GM21786 (cell line): Measurements from ENCODE around the gene R3HDM2.
A peak's percentile ranks its signal among the peaks of the same experiment; 100 is the strongest.

Experiments used
- ATAC-seq: cut with Tn5 transposase; IDR thresholded peaks from one replicate; pipeline ENCODE4 v1.9.1; 2021; ENCODE audit not compliant: unreplicated experiment

The R3HDM2 gene

GRCh38 chr12:57233357-57234232 is 197.2 kb downstream of the R3HDM2 start:
- ATAC-seq, result no peak

DNA sequence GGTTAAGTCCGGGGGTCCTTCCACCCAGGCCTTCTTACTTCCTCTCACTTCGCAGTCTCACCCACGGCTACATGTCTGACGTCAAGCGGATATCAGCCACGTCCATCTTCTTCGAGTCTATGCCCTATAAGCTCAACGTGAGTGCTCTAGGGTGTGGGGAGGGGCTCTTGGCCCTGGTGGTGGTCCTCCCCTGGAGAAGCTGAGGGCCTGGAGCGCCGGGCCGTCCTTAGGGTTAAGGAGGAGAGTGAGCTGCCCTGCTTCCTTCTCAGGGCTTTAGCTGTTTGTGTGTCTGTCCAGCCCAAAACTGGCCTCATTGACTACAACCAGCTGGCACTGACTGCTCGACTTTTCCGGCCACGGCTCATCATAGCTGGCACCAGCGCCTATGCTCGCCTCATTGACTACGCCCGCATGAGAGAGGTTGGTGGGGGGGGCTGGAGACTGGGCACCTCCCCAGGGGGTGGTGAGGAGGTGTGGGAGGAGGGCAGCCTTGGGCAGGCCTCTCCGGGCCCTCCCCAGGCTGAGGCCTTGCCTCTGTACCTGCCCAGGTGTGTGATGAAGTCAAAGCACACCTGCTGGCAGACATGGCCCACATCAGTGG is 198.6 kb downstream of the R3HDM2 start:
- ATAC-seq, result no peak

DNA sequence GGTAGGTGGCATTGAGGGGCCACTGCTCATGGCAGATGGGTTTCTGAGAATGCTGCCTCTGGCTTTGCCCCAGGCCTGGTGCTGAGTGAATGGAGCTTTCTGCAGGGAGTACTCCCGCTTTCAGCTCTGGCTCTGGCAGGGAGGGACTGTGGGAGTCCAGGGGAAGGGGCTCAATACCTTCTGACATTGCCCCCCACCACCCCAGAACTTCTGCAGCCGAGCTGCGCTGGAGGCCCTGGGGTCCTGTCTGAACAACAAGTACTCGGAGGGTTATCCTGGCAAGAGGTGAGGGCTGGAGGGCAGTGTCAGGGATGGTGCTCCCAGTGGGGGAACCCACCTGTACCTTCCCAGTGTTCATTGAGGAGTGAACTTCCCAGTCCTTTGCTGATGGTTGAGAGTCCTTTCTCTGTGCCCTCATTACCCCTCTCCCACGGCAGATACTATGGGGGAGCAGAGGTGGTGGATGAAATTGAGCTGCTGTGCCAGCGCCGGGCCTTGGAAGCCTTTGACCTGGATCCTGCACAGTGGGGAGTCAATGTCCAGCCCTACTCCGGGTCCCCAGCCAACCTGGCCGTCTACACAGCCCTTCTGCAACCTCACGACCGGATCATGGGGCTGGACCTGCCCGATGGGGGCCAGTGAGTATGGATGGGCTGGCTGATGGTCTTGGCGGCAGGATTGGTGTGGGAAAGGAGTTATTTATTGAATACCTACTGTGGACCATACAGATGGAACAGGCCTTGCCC is 199.4 kb downstream of the R3HDM2 start:
- ATAC-seq, result no peak

DNA sequence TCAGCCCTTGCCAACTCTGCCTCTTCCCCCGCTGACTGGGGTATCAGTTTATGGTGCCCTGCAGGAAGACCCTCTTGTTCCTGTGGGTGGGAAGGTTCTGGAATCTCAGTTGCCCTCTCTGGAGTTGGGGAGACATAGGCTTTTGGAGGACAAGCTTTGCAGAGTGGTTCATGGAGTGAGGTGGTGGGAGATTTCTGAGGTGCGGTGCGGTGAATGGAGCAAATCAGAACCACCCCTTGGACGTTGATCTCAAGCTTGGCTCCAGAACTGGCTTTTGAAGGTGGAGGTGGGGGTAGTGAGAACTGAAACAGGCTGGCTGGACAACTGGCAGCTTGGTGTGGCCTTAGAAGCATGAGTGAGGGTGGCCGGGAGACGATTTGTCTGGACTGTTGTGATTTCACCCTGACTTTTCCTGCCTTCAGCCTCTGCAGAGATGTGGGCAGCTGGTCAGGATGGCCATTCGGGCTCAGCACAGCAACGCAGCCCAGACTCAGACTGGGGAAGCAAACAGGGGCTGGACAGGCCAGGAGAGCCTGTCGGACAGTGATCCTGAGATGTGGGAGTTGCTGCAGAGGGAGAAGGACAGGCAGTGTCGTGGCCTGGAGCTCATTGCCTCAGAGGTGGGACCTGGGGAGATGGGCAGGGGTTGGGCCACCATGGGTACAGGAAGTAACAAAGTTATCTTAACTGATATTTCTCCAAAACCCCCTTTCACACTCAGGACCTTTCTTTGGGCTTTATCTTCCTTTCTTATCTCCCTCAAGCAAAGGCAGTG is 200.3 kb downstream of the R3HDM2 start:
- no peak for ATAC-seq

- ATAC-seq, result peak; percentile 55
Measured at GRCh38 chr12:57229634-57230380, 201.0 kb downstream of the R3HDM2 start, which contains the start of gene SHMT2. TSS of gene SHMT2 (plus strand) at chr12:57229711. CDS start at chr12:57229779, 68 bp downstream.

GRCh38 chr12:57229046-57229633 is 201.7 kb downstream of the R3HDM2 start:
- ATAC-seq, result no peak

DNA sequence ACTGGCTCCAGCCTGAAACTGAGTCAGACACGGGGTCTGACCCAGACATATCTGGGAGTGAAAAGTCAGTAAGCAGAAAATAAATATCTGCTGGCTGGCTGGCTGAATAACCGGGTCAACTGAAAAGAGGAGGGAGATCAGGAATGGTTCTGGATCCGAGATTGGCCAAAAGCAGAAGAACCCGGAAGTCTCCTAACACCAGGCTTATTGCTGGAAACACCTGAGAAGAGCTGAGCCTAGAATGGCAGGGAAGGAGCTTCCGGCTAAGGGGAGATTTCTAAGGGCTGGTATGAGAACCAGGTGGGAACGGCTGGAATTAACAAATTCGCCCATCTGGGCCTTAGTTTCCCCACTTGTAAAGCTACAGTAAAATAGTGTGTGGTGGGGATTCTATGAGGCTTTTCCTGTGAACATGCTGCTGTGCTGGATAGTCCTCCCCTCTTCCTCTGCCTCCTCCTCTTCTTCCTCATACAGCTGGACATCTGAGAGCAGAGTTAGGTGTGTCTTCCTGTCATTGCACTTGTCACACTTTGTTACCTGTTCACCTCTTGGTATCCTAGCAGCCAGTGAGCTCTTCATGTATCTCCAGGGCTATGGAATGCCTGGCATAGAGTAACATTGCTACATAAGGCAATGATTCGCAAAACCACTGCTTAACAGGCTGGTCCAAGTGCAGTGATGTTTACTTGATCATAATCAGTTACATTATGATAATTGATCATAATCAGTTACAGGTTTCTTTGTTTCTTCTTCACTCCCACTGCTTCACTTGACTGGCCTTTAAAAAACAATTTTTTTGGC is 203.3 kb downstream of the R3HDM2 start:
- no peak for ATAC-seq

DNA sequence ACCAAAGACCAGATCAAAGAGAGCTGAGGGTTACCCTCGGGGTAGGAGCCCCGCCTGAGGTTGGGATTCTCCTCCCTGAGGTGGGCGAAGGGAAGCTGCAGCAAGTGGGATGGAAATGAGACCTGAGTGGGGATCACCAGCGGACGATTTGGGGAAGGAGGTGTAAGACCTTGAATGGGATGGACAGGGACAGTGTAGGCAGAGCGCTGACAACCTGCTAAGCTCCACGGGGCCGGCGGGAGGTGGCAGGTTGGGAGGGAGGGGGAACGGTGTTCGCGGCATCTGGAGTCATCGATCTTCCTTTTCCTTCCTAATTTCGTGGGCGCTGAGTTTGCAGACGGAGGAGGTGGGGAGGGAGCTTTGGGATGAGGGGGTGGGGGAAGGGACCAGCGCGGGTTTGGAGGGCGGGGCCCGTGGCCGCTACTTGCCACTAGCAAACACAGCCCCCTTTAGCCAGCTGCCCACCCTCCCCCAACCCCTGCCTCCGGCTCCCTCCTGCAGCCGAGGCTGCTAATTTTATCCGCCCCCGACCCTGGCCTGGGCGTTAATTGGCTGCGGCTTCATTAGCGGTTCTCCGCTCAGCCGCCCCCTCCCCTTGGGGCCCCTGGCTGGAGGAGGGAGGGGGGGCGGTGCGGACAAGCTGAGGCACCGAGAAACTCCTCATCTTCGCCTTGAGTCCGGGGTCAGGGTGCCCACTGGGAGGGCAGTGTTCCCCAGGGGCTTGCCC is 204.1 kb downstream of the R3HDM2 start:
- ATAC-seq, result no peak

DNA sequence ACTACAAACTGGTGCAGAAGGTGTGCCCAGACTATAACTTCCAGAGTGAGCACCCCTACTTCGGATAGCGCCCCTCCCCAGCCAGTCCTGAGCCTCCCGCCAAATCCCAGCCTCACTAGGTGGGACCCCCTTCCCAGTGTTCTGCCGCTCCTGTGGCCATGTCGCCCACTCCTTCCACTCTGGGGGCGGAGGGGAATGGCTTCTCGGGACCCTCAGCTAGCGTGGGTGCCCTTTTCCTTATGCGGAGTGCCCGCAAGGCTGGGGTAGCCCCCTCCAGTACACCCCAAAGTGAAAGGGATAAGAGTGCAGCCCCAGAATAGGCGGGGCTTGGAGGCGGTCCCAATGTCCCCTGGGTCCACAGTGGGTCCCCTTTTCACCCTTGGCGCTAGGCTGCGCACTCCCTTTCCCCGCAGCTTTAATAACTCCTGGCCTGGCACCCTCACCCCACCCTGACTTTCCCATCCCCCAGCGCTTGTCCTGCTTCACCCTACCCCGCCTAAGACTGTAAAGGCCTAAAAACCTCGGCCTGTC is 205.1 kb downstream of the R3HDM2 start:
- ATAC-seq, result no peak

DNA sequence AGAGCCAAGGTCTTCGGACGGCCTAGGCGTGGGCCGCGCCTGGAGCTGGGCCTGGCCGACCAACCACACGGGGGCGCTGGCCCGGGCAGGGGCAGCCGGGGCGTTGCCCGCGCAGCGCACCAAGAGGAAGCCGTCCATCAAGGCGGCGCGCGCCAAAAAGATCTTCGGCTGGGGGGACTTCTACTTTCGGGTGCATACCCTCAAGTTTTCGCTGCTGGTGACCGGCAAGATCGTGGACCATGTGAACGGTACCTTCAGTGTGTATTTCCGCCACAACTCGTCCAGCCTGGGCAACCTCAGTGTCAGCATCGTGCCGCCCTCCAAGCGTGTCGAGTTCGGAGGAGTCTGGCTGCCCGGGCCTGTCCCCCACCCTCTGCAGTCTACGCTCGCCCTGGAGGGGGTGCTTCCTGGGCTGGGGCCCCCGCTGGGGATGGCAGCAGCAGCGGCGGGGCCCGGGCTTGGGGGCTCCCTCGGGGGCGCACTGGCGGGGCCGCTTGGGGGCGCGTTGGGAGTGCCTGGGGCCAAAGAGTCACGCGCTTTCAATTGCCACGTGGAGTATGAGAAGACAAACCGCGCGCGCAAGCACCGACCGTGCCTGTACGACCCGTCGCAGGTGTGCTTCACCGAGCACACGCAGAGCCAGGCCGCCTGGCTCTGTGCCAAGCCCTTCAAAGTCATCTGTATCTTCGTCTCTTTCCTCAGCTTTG is 205.7 kb downstream of the R3HDM2 start:
- ATAC-seq, result no peak

GRCh38 chr12:57224278-57224972 is 206.4 kb downstream of the R3HDM2 start:
- no peak for ATAC-seq

GRCh38 chr12:57223191-57224165 is 207.4 kb downstream of the R3HDM2 start:
- ATAC-seq, result no peak

DNA sequence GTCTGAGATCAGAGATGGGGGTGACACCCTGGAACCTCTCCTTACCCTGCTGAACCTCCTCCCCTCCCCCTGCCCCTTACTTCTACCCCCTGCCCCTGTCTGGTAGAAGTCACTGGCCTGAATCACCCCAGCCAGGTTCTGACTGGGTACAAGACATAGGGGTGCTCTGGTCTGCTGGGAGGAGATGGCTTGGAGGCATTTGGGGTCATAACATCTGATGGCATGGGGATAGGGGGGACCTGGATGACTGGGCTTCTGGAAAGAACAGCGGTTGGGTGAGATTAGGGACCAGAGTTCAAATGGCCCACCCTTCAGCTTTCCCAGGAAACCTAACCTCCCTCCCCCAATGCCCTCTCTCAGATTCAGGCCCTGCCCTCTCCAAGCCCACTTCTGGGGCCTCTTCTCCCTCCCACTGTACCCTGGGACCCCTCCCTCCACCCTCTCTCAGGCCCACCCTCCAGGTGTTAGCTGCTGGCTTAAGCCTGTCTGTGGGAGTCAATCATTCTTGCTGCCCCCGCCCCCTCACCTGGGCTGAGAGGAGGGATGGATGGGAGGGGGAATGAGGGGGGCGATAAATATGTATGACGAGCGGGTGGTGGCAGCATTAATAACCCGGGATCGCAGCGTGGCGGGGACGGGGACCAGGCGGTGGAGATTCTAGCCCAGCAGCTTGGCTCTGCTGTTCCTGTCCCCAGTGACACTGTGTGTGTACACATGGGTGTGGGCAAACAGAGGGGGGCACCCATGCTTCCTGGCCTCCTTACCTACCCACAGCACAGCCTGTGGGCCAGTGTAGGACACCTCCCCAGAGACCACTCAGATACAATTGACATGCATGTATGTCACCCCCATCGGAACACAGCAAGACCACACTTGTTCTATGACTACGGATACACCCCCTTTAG is 208.3 kb downstream of the R3HDM2 start:
- no peak for ATAC-seq

DNA sequence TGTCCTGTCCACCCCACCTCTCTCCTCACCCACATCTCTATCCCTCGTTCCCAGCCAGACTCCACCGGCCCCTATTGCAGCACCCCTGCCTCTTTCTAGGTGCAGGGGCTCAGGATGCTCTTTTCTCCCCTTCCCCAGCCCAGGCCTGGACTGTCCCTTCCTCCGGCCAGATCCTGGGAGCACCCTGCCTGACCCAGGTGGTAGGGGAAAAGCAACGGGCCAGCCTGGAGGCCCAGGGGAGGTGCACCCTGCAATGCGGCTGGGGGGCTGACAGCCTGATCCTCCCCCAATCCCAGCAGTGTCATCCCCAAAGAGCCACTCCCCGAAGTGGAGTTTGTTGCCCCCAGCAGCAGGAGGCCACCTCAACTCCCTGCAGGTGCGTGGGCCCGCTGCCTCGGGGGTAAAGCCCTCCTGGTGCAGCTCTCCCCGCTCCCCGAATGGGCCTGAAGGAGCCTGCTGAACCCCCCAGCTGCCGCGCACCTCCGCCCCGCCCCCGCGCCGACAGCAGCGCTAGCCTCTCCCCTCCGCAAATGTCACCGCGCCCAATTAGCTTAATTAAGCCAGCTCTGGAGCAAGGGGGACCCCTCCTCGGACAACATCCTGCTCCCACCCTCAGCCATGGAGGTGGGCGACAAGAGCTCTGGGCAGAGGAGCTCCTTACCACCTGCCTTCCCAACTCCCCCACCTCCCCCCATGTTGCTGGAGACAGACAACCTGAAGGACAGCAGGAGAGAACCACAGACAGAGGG is 209.5 kb downstream of the R3HDM2 start:
- ATAC-seq, result no peak
